K562 (cell line): ENCODE measurements around the gene BCL7C. TPM values are rescaled to one million over a fixed set of nuclear protein-coding genes. Genes with fewer than 3 reads are reported as not detected.

Source experiments
- ATAC-seq: fragments of 200-7000 bp; cut with Tn5 transposase; 3 replicates; pipeline ENCODE4 v1.9.1; 2020; ENCODE audit warnings: moderate library complexity
- BruUV-seq: library from RNA; stranded (reverse); fragments of 400-500 nt; replicated peaks from 2 replicates; lab custom pipeline; 2021; lab: Mats Ljungman, UMichigan
- CTCF ChIA-PET: fragments of 300-600 bp; formaldehyde crosslinking; extraction: SDS; loops from one replicate; lab custom pipeline; 2021; ENCODE audit warnings: low intra/inter-chr PET ratio; lab: Yijun Ruan, JAX
- POLR2A ChIA-PET: fragments of 300-600, 350-650 bp; sonication (Branson Sonifier 250); formaldehyde crosslinking; extraction: SDS; loops from one replicate; lab custom pipeline; 2021; ENCODE audit warnings: antibody characterized with exemption, inconsistent platforms; lab: Yijun Ruan, JAX
- DNase-seq, 4 experiments: peaks; one replicate each; pipeline versions ENCODE4 v3.0.0 to v3.0.0-alpha.2; 2011 to 2018; ENCODE audit warnings: low spot score in 3 of 4, mixed read lengths in 3 of 4; ENCODE audit errors: extremely low read depth in 1 of 4
- FAIRE-seq: peaks from 2 replicates; lab custom pipeline; 2011; peaks lifted over from hg19 to GRCh38; lab: Jason Lieb, UNC
- H2AFZ ChIP-seq: 2 replicates; pipeline ENCODE4 v1.6.0; 2011; ENCODE audit warnings: low read depth, low read length, control low read depth, inconsistent platforms
- H3K27ac ChIP-seq: fragments of 200-600 bp; 3 replicates; pipeline ENCODE4 v1.8.0; 2011; ENCODE audit warnings: low read depth, mild to moderate bottlenecking, control low read depth, inconsistent platforms, low read length, moderate library complexity, mixed read lengths; ENCODE audit errors: extremely low read depth
- H3K27me3 ChIP-seq, 2 experiments: fragments of 300-600 bp in 1 of 2; 2 replicates in 1 of 2; 3 replicates in 1 of 2; pipeline versions ENCODE4 v1.6.0 to v1.8.0; 2011; ENCODE audit warnings: inconsistent platforms in 2 of 2, low read length in 2 of 2, mild to moderate bottlenecking in 1 of 2, mixed read lengths in 1 of 2, moderate library complexity in 1 of 2; ENCODE audit not compliant: control insufficient read depth in 2 of 2, insufficient read depth in 2 of 2
- H3K36me3 ChIP-seq: fragments of 300-600 bp; 3 replicates; pipeline ENCODE4 v1.8.0; 2011; ENCODE audit warnings: mild to moderate bottlenecking, low read length, inconsistent platforms; ENCODE audit not compliant: control insufficient read depth, insufficient read depth
- H3K4me1 ChIP-seq, 2 experiments: fragments of 200-600 bp in 1 of 2; replicated peaks in 1 of 2; 2 replicates in 1 of 2; 3 replicates in 1 of 2; pipeline versions ENCODE4 v1.5.1 to v1.8.0; 2011; ENCODE audit warnings: inconsistent platforms in 2 of 2, low read length in 2 of 2, mild to moderate bottlenecking in 1 of 2, mixed read lengths in 1 of 2, moderate library complexity in 1 of 2; ENCODE audit not compliant: control insufficient read depth in 2 of 2, insufficient read depth in 2 of 2
- H3K4me2 ChIP-seq: 2 replicates; pipeline ENCODE4 v1.6.1; 2011; ENCODE audit warnings: low read length, control low read depth, inconsistent platforms, mixed read lengths; ENCODE audit not compliant: insufficient read depth
- H3K4me3 ChIP-seq: fragments of 200-600 bp; sonication (generic), shearing (Covaris generic); 2 replicates; pipeline ENCODE4 v1.5.1; 2016; ENCODE audit warnings: control low read depth, inconsistent platforms
- H3K79me2 ChIP-seq: fragments of 200-600 bp; 3 replicates; pipeline ENCODE4 v1.8.0; 2011; ENCODE audit warnings: low read length, inconsistent platforms; ENCODE audit not compliant: control insufficient read depth, insufficient read depth
- H3K9ac ChIP-seq, 2 experiments: 2 replicates each; pipeline versions ENCODE4 v1.6.0 to v1.6.1; 2011; ENCODE audit warnings: low read depth in 2 of 2, low read length in 2 of 2, control low read depth in 1 of 2, inconsistent platforms in 1 of 2, mild to moderate bottlenecking in 1 of 2, mixed read lengths in 1 of 2; ENCODE audit not compliant: insufficient read depth in 1 of 2
- H3K9me1 ChIP-seq: one replicate; pipeline ENCODE4 v1.6.0; 2011; ENCODE audit warnings: inconsistent platforms, mild to moderate bottlenecking, low read length, moderate library complexity; ENCODE audit not compliant: control insufficient read depth, insufficient read depth
- H3K9me3 ChIP-seq: replicated peaks from 2 replicates; pipeline ENCODE4 v1.5.1; 2011; ENCODE audit warnings: low read depth, low read length, inconsistent platforms; ENCODE audit not compliant: control insufficient read depth, insufficient read depth
- H4K20me1 ChIP-seq: replicated peaks from 2 replicates; pipeline ENCODE4 v1.6.1; 2011; ENCODE audit warnings: low read length, inconsistent platforms, mixed read lengths; ENCODE audit not compliant: control insufficient read depth, insufficient read depth
- CREB1 ChIP-seq, 2 experiments: sonication (generic) in 1 of 2; formaldehyde crosslinking in 1 of 2; IDR thresholded peaks; 2 replicates each; pipeline versions ENCODE4 v1.6.1 to v1.8.0; 2012 to 2022; ENCODE audit warnings: inconsistent platforms in 1 of 2, mild to moderate bottlenecking in 1 of 2, missing genetic modification reagents in 1 of 2, moderate library complexity in 1 of 2
- CXXC5 ChIP-seq: fragments of 250-450 bp; sonication (Bioruptor Pico); IDR thresholded peaks from 2 replicates; pipeline ENCODE4 v1.8.0; 2022; ENCODE audit warnings: inconsistent platforms, mild to moderate bottlenecking, moderate library complexity
- ESRRB ChIP-seq: fragments of 250-450 bp; sonication (Bioruptor Pico); IDR thresholded peaks from 2 replicates; pipeline ENCODE4 v1.5.0; 2020; ENCODE audit warnings: mild to moderate bottlenecking, moderate library complexity, borderline replicate concordance
- FOXP4 ChIP-seq: sonication (generic); formaldehyde crosslinking; IDR thresholded peaks from 2 replicates; pipeline ENCODE4 v1.8.0; 2022; ENCODE audit warnings: mild to moderate bottlenecking, missing genetic modification reagents, borderline replicate concordance
- HDGF ChIP-seq: fragments of 450-650 bp; IDR thresholded peaks from 2 replicates; pipeline ENCODE4 v1.6.1; 2016
- KLF1 ChIP-seq: fragments of 450-650 bp; IDR thresholded peaks from 2 replicates; pipeline ENCODE4 v1.6.1; 2016; ENCODE audit warnings: missing genetic modification characterization, missing compliant biosample characterization
- NFRKB ChIP-seq: fragments of 450-650 bp; IDR thresholded peaks from 2 replicates; pipeline ENCODE4 v1.6.1; 2016; ENCODE audit warnings: low read depth
- POLR2A ChIP-seq: fragments of 450-650 bp; conservative IDR thresholded peaks from 2 replicates; pipeline ENCODE4 v1.6.1; 2016
- POLR2H ChIP-seq: IDR thresholded peaks from 2 replicates; pipeline ENCODE4 v1.6.1; 2016; ENCODE audit warnings: missing genetic modification characterization, low read depth, mild to moderate bottlenecking, control low read depth, missing compliant biosample characterization, moderate library complexity
- POLR3G ChIP-seq: IDR thresholded peaks from 2 replicates; pipeline ENCODE4 v1.6.1; 2011; ENCODE audit not compliant: insufficient read length, insufficient replicate concordance; ENCODE audit errors: extremely low read depth
- PTRF ChIP-seq: fragments of 450-650 bp; IDR thresholded peaks from 2 replicates; pipeline ENCODE4 v1.6.1; 2016; ENCODE audit warnings: mild to moderate bottlenecking, missing genetic modification characterization, missing compliant biosample characterization
- RBM39 ChIP-seq: fragments of 200-400 bp; formaldehyde crosslinking; optimal IDR thresholded peaks from 2 replicates; pipeline ENCODE3; 2018; ENCODE audit warnings: low read depth, low read length
- SAFB2 ChIP-seq: fragments of 200-400 bp; formaldehyde crosslinking; IDR thresholded peaks from 2 replicates; pipeline ENCODE4 v1.6.1; 2018; ENCODE audit warnings: borderline replicate concordance, low read length, low read depth, moderate library complexity; ENCODE audit not compliant: severe bottlenecking
- YBX1 ChIP-seq: fragments of 450-650 bp; IDR thresholded peaks from 2 replicates; pipeline ENCODE4 v1.7.1; 2016; ENCODE audit warnings: mild to moderate bottlenecking
- ZKSCAN8 ChIP-seq: fragments of 200-800 bp; sonication (Bioruptor generic); IDR thresholded peaks from 2 replicates; pipeline ENCODE4 v1.6.1; 2016; ENCODE audit warnings: missing genetic modification characterization, missing compliant biosample characterization
- ZNF311 ChIP-seq: fragments of 250-450 bp; sonication (Bioruptor Pico); IDR thresholded peaks from 2 replicates; pipeline ENCODE4 v1.4.0; 2020; ENCODE audit warnings: mild to moderate bottlenecking, moderate library complexity
- ZNF644 ChIP-seq: fragments of 200-800 bp; sonication (Bioruptor generic); IDR thresholded peaks from 2 replicates; pipeline ENCODE4 v1.6.1; 2016; ENCODE audit warnings: low read depth, missing genetic modification characterization, missing compliant biosample characterization
- ZNF699 ChIP-seq: fragments of 250-450 bp; sonication (Bioruptor Pico); IDR thresholded peaks from 2 replicates; pipeline ENCODE4 v1.8.0; 2021; ENCODE audit warnings: mild to moderate bottlenecking, moderate library complexity; ENCODE audit not compliant: insufficient replicate concordance
- WGBS: fragments of 100-300 bp; shearing (Covaris generic); methylation state at CpG from one replicate; pipeline ENCODE4 v1.1.6; 2016; ENCODE audit warnings: low coverage, mixed read lengths; ENCODE audit not compliant: insufficient coverage; ENCODE audit errors: missing lambda C conversion rate; 5-methylcytosine and 5-hydroxymethylcytosine counted together
- in situ Hi-C: fragments of 300-500 bp; cut with MboI; formaldehyde crosslinking; loops from 4 replicates; pipeline ENCODE4 v1.15.0; 2018; ENCODE audit warnings: inconsistent platforms, mixed read lengths
- intact Hi-C: fragments of 100-400 bp; cut with micrococcal nuclease; formaldehyde crosslinking; loops from 2 replicates; pipeline ENCODE4 v1.14.2; 2022
- polyA plus RNA-seq, 8 experiments: library from polyadenylated mRNA; depleted of rRNA in 4 of 8; stranded (reverse) in 5 of 8; unstranded in 3 of 8; fragments of >200 nt; fragmentation: Nextera tagmentation in 2 of 8; fragmentation: Illumina TruSeq in 1 of 8; extraction: Ambion mirVana in 2 of 8; extraction: Trizol in 1 of 8; gene quantifications; 2 replicates each; pipeline versions ENCODE4 v1.2.1 to v1.2.3, GENCODE V29; 2011 to 2014; ENCODE audit warnings: inconsistent platforms in 1 of 8, missing spikeins in 1 of 8
- total RNA-seq, 7 experiments: library from RNA; depleted of rRNA in 6 of 7; stranded (reverse); fragments of >200 nt in 6 of 7; fragmentation: Illumina TruSeq in 2 of 7; extraction: Trizol in 2 of 7; gene quantifications; 2 replicates each; pipeline versions ENCODE4 v1.2.1 to v1.2.3, GENCODE V29; 2011 to 2021; ENCODE audit warnings: low replicate concordance in 1 of 7

Gene BCL7C
- total and polyA plus RNA-seq, 9 of the 15 experiments (the other 6 are each of a cell fraction or from before 2014, with no cell fraction given) = 1.7 to 85.8 (median 19.6) TPM

GRCh38 chr16:30903002-30903401 is 9.1 kb upstream of the BCL7C start (continued):
- TF ChIP-seq ZNF699 (no peak), ZNF311 (CRISPR knock-in tag) (no peak), POLR2A (no peak; the same call in 1 of the 2 replicates)

GRCh38 chr16:30902029-30902972 is 8.4 kb upstream of the BCL7C start:
- POLR2A ChIA-PET = interaction anchor here (0.7 to 1.6 kb wide), 11 partner anchors 10 to 553 kb away, joined by 3 to 7 read pairs (median 3); no protein-coding TSS in a partner anchor
- peak overlapping the region; percentile 94 for H2AFZ ChIP-seq
- no peaks in the 10 kb centered on the region for H4K20me1 ChIP-seq
- no peaks in the 10 kb centered on the region for H3K79me2 ChIP-seq
- H3K9me3 ChIP-seq = no peaks in the 10 kb centered on the region
- peaks cover 27 to 33% of the 10 kb centered on the region in 2 experiments for H3K4me1 ChIP-seq
- CTCF ChIA-PET = interaction anchor here (0.6 to 1.4 kb wide), 5 partner anchors 41 to 472 kb away, joined by 3 to 5 read pairs (median 4); partner anchors contain the start of gene DCTPP1
- DNase-seq = peak; percentile 86 to 89 (median 88)
- H3K4me3 ChIP-seq = peak overlapping the region; percentile 57
- intact Hi-C loops (no loop called here), in situ Hi-C loops (loop anchor here (10.0 kb wide), 1 partner anchor 58 kb away; no protein-coding TSS in a partner anchor)
- TSS peak; percentile 89 for BruUV-seq
- ATAC-seq = peak; percentile 94
- peak overlapping the region; percentile 87 for H3K27ac ChIP-seq
- H3K9me1 ChIP-seq = no peaks in the 10 kb centered on the region
- H3K36me3 ChIP-seq = no peaks in the 10 kb centered on the region
- peak overlapping the region; percentile 93 for H3K4me2 ChIP-seq
- H3K9ac ChIP-seq = peak overlapping the region; percentile 85 to 96
- H3K27me3 ChIP-seq = no peaks in the 10 kb centered on the region
- FAIRE-seq = no peak
- WGBS = 11% methylated on average over 60 of the region's 99 CpGs
- TF ChIP-seq KLF1 (tag) (no peak), POLR3G (no peak), YBX1 (no peak), HDGF (0 out of 2 replicates have a peak, but pooled peaks have one; percentile 69), ZNF644 (tag) (no peak), PTRF (no peak), FOXP4 (CRISPR knock-in tag) (no peak), CXXC5 (CRISPR knock-in tag) (peak; percentile 94), ESRRB (CRISPR knock-in tag) (no peak), POLR2H (tag) (peak; percentile 47), NFRKB (peak; percentile 53; the same call in 1 of the 2 replicates), RBM39 (no peak), CREB1 (IDR thresholded peaks at IDR 0.05) (no peak), CREB1 (CRISPR knock-in tag; IDR thresholded peaks at IDR 0.05) (no peak), ZKSCAN8 (CRISPR knock-in tag) (no peak), SAFB2 (no peak)
